NCI-H146 (cell line): Measurements from ENCODE around the gene FGD5.

ENCODE experiments used
- DNase-seq: peaks from one replicate; lab custom pipeline; 2025; lab: John Stamatoyannopoulos, UW

Gene FGD5

DNA sequence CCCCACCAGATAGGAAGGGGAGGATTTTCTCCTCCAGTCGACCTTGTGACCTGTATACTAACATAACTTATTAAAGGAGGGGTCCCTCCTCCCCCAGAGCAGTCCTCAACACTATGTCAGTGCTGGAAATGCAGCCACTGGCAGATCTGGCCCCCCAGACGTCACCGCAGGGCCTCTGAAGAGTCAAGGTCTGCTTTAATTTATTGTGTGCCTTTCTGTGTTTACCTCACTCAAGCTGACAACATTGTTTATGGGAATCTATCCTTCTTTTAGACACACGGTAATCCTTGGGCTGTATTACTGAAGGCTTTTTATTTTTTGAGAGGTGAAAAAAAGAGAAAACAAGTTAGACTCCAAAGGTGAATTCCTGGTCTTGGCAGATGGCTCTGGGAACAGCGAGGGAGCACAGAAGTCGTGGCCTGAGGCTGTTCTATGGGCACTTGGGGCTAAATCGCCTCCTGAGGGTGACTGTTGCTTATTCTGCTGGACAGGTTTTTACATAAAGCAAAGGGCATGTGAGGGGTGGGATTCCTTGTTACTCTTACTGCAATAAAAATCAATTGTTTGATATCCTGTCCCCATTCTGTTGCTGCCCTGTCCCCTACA lies 115.2 kb downstream of the FGD5 start:
- no peak for DNase-seq

DNA sequence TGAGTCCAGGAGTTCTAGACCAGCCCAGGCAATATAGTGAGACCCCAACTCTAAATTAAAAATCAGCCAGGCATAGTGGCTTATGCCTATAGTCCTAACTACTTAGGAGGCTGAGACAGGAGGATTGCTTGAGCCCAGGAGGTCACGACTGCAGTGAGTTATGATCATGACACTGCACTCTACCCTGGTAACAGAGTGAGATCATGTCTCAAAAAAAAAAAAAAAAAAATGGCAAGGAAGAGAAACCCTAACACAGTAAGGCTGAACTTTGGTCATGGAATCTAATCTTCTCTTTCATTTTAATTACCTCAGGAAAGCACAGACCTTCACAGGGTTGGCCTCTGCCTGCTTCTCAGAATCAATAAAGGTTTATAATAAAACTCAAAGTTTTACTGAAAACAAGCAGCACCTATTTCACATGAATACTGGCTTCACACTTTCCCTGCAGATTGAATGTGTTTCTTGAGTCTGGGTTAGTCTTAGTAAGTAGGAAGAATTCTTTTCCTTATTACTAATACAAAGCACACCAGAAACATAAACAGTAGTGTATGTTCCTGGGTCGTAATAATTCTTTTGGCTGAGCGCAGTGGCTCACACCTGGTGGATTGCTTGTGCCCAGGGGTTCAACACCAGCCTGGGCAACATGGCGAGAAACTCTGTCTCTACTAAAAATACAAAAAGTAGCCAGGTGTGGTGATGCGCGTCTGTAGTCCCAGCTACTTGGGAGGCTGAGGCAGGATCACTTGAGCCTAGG lies 117.0 kb downstream of the FGD5 start:
- no peak for DNase-seq

DNA sequence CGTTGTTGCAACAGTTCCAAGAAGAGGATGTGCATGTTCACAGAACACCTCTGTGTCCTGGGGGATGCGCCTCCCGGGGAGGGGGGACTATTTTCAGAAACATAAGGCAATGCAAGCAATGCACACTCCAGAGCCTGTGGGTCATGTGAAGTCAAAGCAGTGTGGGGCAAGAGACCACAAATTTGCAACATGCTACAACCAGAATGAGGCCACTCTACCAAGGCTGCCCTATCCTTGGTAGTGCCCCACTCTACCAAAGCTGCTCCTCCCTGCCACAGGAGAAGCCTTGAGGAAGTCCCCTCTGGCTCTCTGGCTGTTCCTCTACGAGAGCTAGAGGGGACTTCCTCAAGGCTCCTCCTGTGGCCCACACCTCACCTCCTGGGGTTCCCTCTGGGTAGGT lies 120.2 kb downstream of the FGD5 start:
- DNase-seq = no peak

DNA sequence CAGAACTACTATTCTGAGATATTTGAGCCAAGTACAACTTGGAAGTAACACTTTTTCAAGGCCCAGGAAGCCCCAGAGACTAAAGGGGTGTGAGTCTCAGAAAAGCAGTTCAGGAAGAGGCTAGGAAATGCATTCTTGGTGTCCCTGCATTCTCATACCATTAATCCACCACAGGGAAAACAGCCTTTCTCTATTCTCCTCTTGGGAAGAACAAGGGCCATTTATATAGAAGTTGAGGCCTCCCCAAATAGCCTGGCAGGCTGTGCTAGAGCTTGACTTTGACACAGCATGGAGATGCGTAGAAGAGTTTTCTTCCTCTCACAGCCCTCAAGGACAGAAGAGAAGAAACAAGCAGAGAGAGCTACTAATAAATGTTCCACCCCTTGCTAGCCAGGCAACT lies 123.1 kb downstream of the FGD5 start:
- DNase-seq = no peak

DNA sequence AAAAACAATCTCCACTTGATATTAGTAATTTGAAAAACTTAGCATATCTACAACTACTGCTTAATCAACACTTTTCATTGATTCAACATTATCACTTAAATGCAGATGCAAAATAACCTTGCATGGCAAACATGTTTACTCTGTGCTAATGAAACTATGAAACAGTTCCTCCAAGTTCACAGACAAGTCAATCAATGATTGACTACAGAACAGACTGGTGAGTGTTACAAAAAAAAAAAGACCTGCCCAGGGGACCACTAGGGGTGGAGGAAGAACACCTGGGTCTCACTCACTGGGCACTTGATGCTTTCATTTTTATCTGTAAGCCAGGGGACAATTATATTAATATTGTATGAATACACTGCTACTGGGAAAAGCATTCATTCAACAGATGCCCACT lies 124.3 kb downstream of the FGD5 start:
- DNase-seq = no peak

DNA sequence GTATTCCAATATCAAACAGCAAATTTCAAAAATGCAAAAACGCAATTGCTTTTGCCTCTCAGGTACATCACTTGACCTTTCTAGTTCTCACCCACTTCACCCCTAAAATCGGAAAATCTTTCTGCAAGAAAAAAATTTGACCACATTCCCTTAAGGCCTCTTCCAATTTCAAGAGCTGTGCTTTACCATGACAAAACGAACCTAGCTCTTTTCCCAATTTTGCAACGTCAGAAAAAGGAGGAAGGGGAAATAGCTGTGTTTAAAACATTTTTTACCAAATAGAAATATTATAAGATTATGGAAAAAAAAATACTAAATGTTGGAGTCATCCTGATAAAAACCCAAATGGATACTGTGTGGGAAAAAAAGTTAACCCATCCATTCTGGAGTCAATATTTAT lies 127.5 kb downstream of the FGD5 start:
- DNase-seq = no peak

DNA sequence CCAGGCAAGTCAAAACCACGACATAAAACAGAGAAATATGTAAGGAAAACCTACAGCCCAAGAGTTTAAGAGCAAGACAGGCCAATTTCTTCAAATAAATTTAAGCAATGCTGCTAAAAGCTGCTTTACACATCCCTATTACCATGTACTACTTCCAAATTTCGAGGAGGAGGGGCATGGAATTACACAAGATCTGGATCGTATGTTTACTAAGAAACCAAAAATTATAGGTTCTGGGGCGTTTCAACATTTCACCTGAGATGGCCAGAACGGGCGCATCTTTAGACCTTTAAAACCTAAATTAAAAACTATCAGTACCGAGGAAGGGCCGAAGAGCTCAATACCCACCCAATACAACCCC lies 128.0 kb downstream of the FGD5 start:
- DNase-seq = no peak

DNA sequence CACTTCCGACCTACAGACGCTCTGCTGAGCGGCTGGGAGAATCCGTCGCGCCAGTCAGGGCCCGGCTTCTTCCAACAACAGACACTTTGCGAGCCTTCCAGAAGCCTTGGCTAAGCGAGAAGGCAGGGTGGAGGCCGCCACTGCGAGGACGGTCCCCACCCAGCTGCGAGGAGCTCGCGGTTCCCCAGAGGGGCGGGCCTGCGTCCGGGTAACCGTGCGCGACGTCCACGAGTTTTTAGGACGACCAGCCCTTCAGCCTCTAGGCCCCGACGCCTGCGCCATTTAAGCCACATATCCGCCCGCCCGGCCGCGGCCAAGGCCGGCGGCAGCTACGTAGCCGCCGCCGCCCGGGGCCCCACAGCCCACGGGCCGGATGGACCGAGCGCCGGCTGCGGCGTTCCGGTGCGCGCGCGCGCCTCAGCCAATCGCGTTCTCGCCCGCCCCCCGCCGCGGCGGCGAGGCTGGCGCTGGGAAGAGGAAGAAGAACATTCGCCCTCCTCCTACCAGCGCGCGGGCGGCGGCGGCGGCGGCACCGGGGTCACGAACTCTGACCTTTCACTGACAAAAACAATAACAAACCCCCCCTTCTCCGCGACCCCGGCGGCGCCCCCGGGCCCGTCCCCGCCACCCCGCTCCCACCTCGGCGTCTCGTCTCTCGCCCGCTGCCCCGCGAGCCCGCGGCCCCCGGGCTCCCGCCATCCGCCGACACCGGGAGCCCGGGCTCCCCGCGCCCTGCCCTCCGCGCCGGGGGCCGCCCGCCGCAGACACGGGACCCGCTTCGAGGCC lies 128.5 kb downstream of the FGD5 start, which contains the start of gene NR2C2:
Gene NR2C2 (plus strand): TSS at position 484 of the 786 bp plus-strand sequence. CDS start 56,332 bp downstream, outside the sequence.
- peak; percentile 72 for DNase-seq

DNA sequence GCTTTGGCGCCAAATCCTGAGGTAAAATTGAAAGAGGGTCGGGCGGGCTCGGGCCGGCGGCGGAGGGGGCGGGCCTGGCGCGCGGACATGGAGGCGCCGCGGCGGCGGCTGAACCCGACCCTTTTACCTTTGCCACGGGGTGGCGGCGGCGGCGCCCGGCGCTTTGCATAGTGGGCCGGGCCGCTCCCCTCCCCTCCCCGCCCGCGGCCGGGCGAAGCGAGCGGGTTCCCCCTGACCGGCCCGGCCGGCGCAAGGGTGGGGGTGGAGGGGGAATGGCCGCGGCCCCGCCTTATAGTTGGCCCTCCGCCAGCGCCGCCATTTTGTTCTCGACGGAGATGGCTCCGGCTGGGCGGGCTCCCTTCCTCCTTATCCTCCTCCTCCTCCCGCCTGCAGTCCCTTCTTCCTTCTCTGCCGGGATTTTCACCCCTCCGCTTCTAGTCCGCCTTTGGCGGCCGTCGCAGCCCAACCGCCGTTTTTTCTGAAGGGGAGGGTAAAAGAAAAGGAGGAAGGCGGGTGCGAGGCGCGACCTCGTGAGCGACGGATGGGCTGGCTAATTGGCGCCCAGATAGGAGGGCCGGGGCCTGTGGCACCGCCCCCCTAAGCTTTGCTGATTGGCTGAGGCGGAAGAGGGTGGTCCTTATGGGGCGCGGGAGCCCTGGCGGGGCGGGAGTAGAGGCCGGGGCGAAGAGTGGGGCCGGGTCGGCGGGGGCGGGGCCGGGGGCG lies 129.3 kb downstream of the FGD5 start:
- DNase-seq = peak; percentile 94

DNA sequence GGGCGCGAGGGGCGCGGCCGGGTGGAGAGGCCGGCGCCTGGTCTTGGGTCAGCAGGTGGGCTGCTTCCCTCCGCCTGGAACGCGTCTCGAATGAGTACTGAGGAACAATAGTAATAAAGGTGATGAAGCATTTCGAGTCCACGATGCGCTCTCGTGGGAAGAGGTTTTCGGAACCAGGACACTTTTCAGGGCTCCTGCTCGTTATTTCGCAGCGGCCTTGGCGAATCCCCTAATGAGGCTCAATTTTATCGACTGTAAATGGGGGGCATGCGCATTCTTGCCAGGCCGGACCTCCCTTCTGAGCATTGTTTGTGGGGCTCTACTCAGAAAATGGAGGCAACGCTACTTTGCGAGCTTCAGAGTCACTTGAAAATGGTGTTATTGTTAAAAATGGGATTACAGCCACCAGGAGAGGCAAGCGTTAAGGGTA lies 129.9 kb downstream of the FGD5 start:
- no peak for DNase-seq

DNA sequence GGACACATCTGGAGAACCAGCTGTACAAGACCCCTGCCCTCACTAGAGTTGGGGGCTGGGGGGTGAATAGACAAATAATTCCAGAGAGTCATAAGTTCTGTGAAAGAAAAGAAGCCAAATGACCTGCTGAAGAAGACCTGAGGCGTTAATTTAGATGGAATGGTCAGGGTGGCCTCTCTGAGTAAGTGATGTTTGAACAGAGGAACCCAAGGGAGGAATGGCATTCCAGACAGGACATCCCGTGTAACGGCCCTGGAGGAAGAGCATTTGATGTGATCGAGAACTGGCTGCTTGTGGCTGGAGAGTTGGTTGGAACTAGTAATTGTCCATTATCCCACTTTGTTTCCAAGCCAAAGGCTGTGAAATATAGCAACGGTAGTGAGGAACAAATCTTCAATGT lies 130.4 kb downstream of the FGD5 start:
- no peak for DNase-seq

DNA sequence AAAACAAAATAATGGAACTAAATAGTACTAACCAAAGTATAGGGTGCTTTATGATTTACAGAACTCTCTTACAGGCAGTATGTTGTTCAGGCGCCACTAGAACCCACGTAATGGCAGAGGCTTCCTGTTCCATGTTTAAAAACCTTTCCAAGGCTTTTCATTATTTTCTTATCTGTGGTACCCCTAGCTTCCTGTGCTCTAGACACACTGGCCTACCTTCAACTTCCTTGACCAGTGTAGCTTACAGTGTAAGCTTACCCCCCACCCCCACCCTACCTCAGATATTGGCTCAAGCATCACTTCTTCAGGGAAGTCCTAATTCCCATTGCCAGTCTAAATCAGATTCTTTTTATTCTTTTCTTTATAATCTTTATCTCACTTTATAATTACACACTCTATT lies 131.5 kb downstream of the FGD5 start:
- DNase-seq = peak; percentile 1

DNA sequence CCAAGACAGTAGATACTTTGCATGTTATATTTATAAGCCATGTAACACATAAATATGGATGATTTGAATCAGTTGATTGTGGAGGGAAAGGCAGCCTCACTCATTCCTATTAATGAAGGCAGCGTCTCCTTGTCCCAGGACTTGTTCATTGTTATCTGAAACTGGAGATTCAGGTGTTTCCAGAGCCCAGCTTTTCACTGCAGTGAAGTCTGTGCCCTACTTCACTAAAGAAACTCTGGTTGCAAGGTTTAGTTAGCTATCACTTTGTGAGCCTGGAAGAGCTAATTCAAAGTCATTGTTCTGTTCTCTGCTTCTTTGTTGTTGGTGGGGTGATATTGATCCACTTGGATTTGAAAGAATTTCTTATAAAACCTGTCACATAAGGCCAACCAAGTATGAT lies 138.4 kb downstream of the FGD5 start:
- DNase-seq = no peak

DNA sequence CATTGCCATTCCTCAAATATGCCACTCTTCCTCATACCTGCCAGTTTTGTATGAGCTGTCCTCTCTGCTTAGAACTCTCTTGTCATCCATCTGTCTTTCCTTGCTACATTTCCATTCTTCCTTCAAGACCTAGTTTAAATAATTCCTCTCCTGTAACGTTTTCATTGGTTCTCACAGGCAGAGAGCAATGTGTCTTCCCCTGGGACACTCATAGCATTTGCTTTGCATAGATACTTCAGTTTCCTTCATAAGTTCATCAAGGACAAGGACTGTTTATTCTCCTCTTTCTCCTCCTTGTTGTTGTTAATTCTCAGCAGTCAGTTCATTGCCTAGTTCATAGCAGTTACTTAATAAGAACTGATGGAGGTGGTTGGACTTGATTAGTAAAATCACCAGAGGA lies 139.2 kb downstream of the FGD5 start:
- no peak for DNase-seq

DNA sequence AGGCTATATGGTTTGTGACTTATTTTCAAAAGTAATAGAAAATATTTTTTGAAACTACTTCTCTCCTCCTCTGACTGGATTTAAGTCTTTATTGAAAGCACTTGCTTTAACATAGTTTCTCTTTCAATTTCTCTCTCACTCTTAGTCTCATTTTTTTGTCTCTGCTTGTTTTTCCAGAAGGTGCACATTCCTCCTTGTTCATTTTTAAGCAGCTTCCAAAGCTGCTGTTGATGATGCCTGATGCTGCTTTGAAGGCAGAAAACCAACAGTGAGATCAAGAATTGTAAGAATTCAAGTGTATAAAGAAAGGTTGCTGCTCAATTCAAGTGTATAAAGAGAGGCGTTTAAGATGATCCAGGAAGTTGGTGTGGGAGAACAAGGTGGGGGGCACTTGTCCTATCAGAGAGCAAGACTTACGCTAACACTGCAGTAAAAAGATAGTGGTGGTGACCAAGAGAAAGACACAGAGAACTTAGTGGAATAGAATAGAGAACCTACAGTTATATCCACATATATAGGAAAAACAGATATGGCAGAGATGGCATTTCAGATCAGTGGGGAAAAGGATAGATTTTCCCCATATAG lies 140.7 kb downstream of the FGD5 start:
- no peak for DNase-seq

DNA sequence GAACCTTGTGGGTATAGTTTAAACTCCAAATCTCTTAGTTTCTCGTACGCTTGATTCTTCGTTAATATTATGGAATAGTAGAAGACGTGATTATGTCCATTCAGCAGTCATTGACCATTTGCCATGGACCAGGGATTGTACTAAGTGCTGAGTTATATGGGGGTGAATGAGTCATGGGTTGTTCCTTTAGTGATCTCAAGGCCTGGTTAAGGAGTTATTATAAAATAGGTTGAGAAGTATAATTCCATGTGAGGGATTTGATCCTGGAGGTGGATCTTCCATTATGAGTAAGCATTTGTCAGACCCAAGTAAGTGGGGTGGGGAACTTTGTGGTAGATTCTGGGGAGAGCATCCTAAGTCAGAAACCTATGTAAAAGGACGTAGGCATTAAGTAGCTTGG lies 144.0 kb downstream of the FGD5 start:
- no peak for DNase-seq

DNA sequence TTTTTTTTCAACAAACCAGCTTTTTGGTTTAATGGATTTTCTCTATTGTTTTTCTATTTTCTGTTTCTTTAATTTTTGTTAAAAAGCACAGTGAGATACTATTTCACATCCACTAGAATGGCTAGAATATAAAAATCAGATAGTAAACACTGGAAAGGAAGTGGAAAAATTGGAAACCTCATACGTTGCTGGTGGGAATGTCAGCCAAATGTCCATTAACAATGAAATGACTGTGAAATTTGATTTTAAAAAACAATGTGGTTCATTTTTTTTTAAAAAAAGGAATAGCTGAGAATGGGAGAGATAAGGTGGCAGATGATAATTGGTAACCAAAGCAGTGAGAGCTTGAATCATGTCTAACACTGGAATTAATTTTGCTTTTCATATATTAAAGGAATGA lies 148.5 kb downstream of the FGD5 start:
- no peak for DNase-seq

DNA sequence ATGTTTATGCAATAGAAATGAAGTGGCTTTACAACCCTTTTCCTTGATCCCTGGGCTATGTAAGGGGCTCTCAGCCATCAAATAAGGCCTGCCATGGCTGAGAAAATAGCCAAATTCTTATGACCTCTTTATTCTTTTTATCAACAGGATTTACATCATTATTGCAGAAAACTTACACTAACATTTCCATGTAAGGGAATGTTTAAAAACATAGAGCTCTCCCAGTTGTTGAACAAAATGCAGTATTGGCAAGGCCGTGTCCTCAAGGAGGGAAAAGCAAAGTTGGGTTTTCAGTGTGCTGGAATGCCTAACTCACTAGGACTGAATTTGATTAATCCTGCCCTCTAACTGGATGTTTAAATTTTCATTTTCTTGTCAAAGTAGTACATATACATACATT lies 150.9 kb downstream of the FGD5 start:
- no peak for DNase-seq

DNA sequence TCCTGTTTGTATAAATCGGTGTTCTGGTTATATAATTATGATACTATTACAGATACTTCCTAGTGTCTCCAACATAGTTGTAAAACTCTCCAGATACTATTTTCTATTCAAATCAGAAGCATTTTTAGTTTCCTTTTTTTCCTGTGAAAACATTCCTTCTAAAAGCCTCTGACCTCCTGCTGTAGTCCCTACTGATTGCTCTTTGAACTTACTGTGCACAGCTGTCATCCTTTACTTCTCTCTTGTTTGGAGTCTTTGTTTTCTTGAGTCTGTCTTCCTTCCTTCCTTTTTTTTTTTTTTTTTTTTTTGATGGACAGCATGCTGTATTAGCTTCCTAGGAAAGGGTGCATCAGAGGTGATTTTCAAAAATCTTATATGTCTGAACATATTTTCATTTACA lies 157.6 kb downstream of the FGD5 start:
- DNase-seq = no peak

DNA sequence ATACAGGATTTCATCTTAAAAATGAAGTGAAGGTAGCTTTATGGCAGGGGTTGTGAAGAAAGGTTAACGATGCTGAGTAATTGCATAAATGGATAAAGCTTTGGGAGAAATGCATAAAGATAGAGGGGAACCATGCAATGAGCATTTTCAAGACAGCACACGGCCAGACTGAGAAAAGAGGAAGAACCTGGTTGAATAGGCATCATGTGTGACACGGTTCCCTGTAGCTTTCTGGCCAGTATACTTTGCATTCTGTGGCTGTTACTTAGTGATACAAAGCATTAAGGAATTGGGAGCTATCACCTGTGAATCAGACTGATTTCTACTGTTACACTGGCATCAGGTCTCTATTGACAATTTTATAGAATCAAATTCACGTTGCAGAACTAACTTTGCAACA lies 161.9 kb downstream of the FGD5 start:
- no peak for DNase-seq
